ENCODE data around the gene POR. TPM values are rescaled to one million over a fixed set of nuclear protein-coding genes. Genes with fewer than 3 reads are reported as not detected.

Gene POR
- total RNA-seq, 1 experiment from 2014 or later = 205 TPM

DNA sequence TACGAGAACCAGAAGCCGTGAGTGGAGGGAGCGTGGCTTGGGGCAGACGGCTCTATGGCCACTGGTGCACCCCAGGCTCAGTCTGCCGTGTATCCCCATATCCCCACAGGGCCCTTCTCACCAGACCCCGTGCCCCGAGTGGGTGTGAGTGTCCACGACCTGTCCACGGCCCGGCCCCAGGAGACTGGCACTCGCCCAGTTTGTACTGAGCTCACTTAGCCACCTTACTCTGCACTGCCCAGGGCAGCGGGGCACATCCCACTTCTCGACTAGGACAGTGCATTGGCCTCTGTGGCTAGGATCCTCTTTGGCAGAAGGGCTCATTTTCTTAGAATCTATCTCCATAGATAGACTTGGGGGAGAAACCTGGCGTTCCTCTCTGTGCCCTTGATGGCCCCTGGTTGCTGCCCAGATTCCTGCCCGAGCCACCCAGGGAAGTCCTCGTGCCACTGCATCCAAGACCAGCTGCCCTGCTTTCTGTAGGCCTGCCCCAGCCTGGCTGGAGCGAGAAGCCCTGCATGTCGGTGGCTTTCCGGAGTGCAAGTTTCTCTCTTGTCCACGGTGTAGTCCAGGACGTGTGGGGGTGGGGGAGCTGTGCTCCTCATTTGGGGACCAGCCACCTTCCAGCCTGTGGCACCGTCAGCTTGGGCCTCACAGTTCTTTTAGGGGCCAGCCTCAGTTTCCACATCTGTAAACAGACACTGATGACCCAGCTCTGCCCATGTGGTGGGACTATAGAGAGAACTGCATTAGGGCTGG lies 67.5 kb downstream of the POR start:
- H3K4me3 ChIP-seq = no peak overlapping the region
- 0 out of 2 replicates have a peak, but pooled peaks cover 6% of the 10 kb centered on the region for H3F3A ChIP-seq (ENCODE audit: insufficient read depth, low read depth)
- TF ChIP-seq EZH2 (IDR thresholded peaks at IDR 0.05; ENCODE audit: low read depth) = no peak
- TF ChIP-seq, protein P1, sequence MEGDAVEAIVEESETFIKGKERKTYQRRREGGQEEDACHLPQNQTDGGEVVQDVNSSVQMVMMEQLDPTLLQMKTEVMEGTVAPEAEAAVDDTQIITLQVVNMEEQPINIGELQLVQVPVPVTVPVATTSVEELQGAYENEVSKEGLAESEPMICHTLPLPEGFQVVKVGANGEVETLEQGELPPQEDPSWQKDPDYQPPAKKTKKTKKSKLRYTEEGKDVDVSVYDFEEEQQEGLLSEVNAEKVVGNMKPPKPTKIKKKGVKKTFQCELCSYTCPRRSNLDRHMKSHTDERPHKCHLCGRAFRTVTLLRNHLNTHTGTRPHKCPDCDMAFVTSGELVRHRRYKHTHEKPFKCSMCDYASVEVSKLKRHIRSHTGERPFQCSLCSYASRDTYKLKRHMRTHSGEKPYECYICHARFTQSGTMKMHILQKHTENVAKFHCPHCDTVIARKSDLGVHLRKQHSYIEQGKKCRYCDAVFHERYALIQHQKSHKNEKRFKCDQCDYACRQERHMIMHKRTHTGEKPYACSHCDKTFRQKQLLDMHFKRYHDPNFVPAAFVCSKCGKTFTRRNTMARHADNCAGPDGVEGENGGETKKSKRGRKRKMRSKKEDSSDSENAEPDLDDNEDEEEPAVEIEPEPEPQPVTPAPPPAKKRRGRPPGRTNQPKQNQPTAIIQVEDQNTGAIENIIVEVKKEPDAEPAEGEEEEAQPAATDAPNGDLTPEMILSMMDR (conservative IDR thresholded peaks at IDR 0.05) = no peak
- ChIA-PET POLR2A (ENCODE audit: unreplicated experiment) (interaction anchor here (0.5 to 0.7 kb wide), 3 partner anchors 89 to 410 kb away, joined by 3 to 18 read pairs (median 5); no protein-coding TSS in a partner anchor), CTCF (no interaction called here)
- no peaks in the 10 kb centered on the region; the same call in 1 of the 2 replicates for H4K20me1 ChIP-seq (ENCODE audit: insufficient read depth)
- intact Hi-C loops (cut with micrococcal nuclease; ENCODE audit: unreplicated experiment) = no loop called here
- H3K9me3 ChIP-seq (ENCODE audit: insufficient read depth, low read depth) = no peaks in the 10 kb centered on the region
- H3K79me2 ChIP-seq (ENCODE audit: low read depth) = no peaks in the 10 kb centered on the region
- no TSS peak for BruUV-seq (replicated peaks)
- no peak for DNase-seq
- no peak overlapping the region for H2AFZ ChIP-seq
- no peaks in the 10 kb centered on the region for H3K4me1 ChIP-seq (replicated peaks; ENCODE audit: insufficient read depth)
- no peak overlapping the region for H3K27ac ChIP-seq
- no peaks in the 10 kb centered on the region for H3K9me2 ChIP-seq (ENCODE audit: insufficient read depth)
- H3K4me2 ChIP-seq = no peak overlapping the region
- H3K27me3 ChIP-seq (ENCODE audit: insufficient read depth, low read depth) = no peaks in the 10 kb centered on the region
- no peaks in the 10 kb centered on the region for H3K36me3 ChIP-seq (ENCODE audit: low read depth)

DNA sequence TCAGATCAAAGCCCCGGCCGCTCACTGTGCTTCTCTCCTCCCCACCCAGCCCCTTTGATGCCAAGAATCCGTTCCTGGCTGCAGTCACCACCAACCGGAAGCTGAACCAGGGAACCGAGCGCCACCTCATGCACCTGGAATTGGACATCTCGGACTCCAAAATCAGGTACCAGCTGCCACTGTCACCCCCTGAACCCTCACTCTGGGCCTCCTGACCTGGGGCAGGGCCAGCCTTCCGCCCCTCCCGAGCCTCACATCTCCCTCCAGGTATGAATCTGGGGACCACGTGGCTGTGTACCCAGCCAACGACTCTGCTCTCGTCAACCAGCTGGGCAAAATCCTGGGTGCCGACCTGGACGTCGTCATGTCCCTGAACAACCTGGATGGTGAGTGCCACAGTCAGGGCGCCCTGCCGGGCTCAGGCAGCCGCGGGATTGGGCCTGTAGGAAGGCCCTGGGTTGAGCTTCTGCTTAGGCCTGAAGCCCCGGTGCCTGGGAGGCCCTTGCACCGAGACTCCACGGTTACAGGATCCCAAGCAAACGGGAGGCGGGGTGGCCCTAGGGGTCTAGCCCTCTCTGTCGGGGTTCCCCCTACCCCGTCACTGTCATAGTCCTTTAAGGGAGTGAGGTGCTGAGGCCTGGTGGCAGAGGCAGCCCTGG lies 68.6 kb downstream of the POR start:
- Histone ChIP-seq H3F3A (ENCODE audit: insufficient read depth, low read depth) (0 out of 2 replicates have a peak, but pooled peaks cover 6% of the 10 kb centered on the region), H3K79me2 (ENCODE audit: low read depth) (no peaks in the 10 kb centered on the region), H3K36me3 (ENCODE audit: low read depth) (no peaks in the 10 kb centered on the region), H2AFZ (no peak overlapping the region), H4K20me1 (ENCODE audit: insufficient read depth) (no peaks in the 10 kb centered on the region; the same call in 1 of the 2 replicates), H3K4me1 (replicated peaks; ENCODE audit: insufficient read depth) (no peaks in the 10 kb centered on the region), H3K4me2 (no peak overlapping the region), H3K4me3 (no peak overlapping the region), H3K9me3 (ENCODE audit: insufficient read depth, low read depth) (no peaks in the 10 kb centered on the region), H3K27ac (no peak overlapping the region), H3K27me3 (ENCODE audit: insufficient read depth, low read depth) (no peaks in the 10 kb centered on the region), H3K9me2 (ENCODE audit: insufficient read depth) (no peaks in the 10 kb centered on the region)
- intact Hi-C loops (cut with micrococcal nuclease; ENCODE audit: unreplicated experiment) = no loop called here
- no TSS peak for BruUV-seq (replicated peaks)
- no peak for TF ChIP-seq EZH2 (IDR thresholded peaks at IDR 0.05; ENCODE audit: low read depth)
- TF ChIP-seq, protein P1 (conservative IDR thresholded peaks at IDR 0.05) = no peak
- ChIA-PET POLR2A (ENCODE audit: unreplicated experiment) (no interaction called here), CTCF (no interaction called here)
- DNase-seq = no peak

DNA sequence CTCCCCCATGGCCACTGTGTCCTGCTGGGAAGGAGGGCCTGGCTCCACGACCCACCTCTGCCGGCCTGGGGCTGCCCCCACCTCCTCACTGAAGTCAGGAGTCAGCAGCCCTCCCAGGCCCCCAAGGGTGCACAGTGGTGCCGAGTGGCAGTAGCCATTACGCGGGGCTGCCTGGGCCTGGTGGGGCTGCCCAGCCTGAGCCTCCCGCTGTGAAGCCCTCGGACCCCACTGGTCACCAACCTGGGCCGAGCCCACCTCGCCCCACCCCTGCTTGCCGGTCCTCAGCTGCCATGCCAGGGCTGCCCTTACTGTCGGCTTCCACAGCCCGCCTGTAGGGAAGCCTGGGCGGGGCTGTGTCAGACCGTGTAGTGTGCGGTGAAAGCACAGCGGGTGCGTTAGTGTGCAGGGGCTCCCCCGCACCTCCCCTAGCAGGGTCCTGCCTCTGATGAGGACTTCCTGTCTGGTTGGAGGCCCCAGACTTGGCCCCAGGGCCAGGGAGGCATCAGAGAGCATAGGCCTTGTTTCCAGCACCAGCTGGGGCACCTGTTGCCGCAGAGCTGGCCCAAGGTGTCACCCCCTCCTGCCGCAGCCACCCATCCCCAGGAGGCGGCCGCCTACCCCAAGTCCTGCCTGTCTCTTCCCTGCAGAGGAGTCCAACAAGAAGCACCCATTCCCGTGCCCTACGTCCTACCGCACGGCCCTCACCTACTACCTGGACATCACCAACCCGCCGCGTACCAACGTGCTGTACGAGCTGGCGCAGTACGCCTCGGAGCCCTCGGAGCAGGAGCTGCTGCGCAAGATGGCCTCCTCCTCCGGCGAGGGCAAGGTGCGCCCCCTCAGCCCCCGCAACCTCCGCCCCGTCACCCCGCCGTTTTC lies 69.4 kb downstream of the POR start:
- Histone ChIP-seq H3K4me1 (replicated peaks; ENCODE audit: insufficient read depth) (no peaks in the 10 kb centered on the region), H2AFZ (no peak overlapping the region), H3K27me3 (ENCODE audit: insufficient read depth, low read depth) (no peaks in the 10 kb centered on the region), H3K36me3 (ENCODE audit: low read depth) (no peaks in the 10 kb centered on the region), H3K4me2 (no peak overlapping the region), H4K20me1 (ENCODE audit: insufficient read depth) (no peaks in the 10 kb centered on the region; the same call in 1 of the 2 replicates), H3F3A (ENCODE audit: insufficient read depth, low read depth) (0 out of 2 replicates have a peak, but pooled peaks cover 6% of the 10 kb centered on the region), H3K27ac (no peak overlapping the region), H3K9me3 (ENCODE audit: insufficient read depth, low read depth) (no peaks in the 10 kb centered on the region), H3K9me2 (ENCODE audit: insufficient read depth) (no peaks in the 10 kb centered on the region), H3K4me3 (no peak overlapping the region), H3K79me2 (ENCODE audit: low read depth) (no peaks in the 10 kb centered on the region)
- DNase-seq = no peak
- BruUV-seq (replicated peaks) = no TSS peak
- ChIA-PET CTCF (interaction anchor here (0.7 kb wide), 1 partner anchor 238 kb away, joined by 7 read pairs; no protein-coding TSS in a partner anchor), POLR2A (ENCODE audit: unreplicated experiment) (no interaction called here)
- TF ChIP-seq, protein P1 (conservative IDR thresholded peaks at IDR 0.05) = no peak
- TF ChIP-seq EZH2 (IDR thresholded peaks at IDR 0.05; ENCODE audit: low read depth) = no peak
- intact Hi-C loops (cut with micrococcal nuclease; ENCODE audit: unreplicated experiment) = no loop called here

Data from PC-9 (cell line).